SK-N-SH (cell line): ENCODE measurements around the gene TANC1. TPM values are rescaled to one million over a fixed set of nuclear protein-coding genes. Genes with fewer than 3 reads are reported as not detected.

Experiments used
- CTCF ChIA-PET: fragments of 300-600, 350-600 bp; formaldehyde crosslinking; extraction: SDS; loops from one replicate; lab custom pipeline; 2021; lab: Yijun Ruan, JAX
- POLR2A ChIA-PET: fragments of 350-600 bp; sonication (Branson Sonifier 250); formaldehyde crosslinking; extraction: SDS; loops from one replicate; lab custom pipeline; 2020; ENCODE audit warnings: antibody characterized with exemption, inconsistent platforms; lab: Yijun Ruan, JAX
- DNase-seq: peaks from one replicate; pipeline ENCODE4 v3.0.0; 2012
- H2AFZ ChIP-seq: fragments of 200-600 bp; sonication (generic); 2 replicates; pipeline ENCODE4 v1.8.1; 2016; ENCODE audit warnings: antibody characterized with exemption, mild to moderate bottlenecking, low read depth
- H3F3A ChIP-seq: fragments of 200-600 bp; sonication (generic); replicated peaks from 2 replicates; pipeline ENCODE3; 2016; ENCODE audit warnings: antibody characterized with exemption, mild to moderate bottlenecking; ENCODE audit not compliant: insufficient read depth
- H3K27ac ChIP-seq, 2 experiments: fragments of 200-500 bp in 1 of 2; fragments of 200-600 bp in 1 of 2; sonication (Bioruptor generic) in 1 of 2; sonication (generic), shearing (Covaris generic) in 1 of 2; 2 replicates each; pipeline versions ENCODE4 v1.5.1 to v1.6.1; 2014 to 2016; ENCODE audit warnings: low read depth in 2 of 2, inconsistent platforms in 1 of 2, low read length in 1 of 2, mild to moderate bottlenecking in 1 of 2, mixed read lengths in 1 of 2
- H3K27me3 ChIP-seq: fragments of 200-600 bp; sonication (generic), shearing (Covaris generic); 2 replicates; pipeline ENCODE4 v1.6.1; 2016; ENCODE audit warnings: mixed run types; ENCODE audit not compliant: insufficient read depth
- H3K36me3 ChIP-seq, 2 experiments: fragments of 200-500 bp in 1 of 2; fragments of 200-600 bp in 1 of 2; sonication (Bioruptor generic) in 1 of 2; sonication (generic) in 1 of 2; replicated peaks in 1 of 2; 2 replicates each; pipeline versions ENCODE3 to v1.5.1; 2014 to 2016; ENCODE audit warnings: low read length in 1 of 2, mild to moderate bottlenecking in 1 of 2; ENCODE audit not compliant: insufficient read depth in 2 of 2, control insufficient read depth in 1 of 2
- H3K4me1 ChIP-seq, 2 experiments: fragments of 200-500 bp in 1 of 2; fragments of 200-600 bp in 1 of 2; sonication (Bioruptor generic) in 1 of 2; sonication (generic), shearing (Covaris generic) in 1 of 2; 2 replicates each; pipeline versions ENCODE4 v1.5.1 to v1.6.1; 2014 to 2016; ENCODE audit warnings: low read depth in 1 of 2, low read length in 1 of 2, mixed run types in 1 of 2; ENCODE audit not compliant: insufficient read depth in 2 of 2, control insufficient read depth in 1 of 2
- H3K4me2 ChIP-seq: fragments of 200-600 bp; sonication (generic), shearing (Covaris generic); 2 replicates; pipeline ENCODE4 v1.6.1; 2017; ENCODE audit warnings: mixed run types
- H3K4me3 ChIP-seq, 2 experiments: fragments of 200-500 bp in 1 of 2; fragments of 200-600 bp in 1 of 2; sonication (Bioruptor generic) in 1 of 2; sonication (generic), shearing (Covaris generic) in 1 of 2; 2 replicates each; pipeline versions ENCODE4 v1.5.1 to v1.8.1; 2014 to 2016; ENCODE audit warnings: low read depth in 2 of 2, inconsistent platforms in 1 of 2, low read length in 1 of 2, mild to moderate bottlenecking in 1 of 2, mixed read lengths in 1 of 2, moderate library complexity in 1 of 2
- H3K79me2 ChIP-seq: fragments of 200-600 bp; sonication (generic); 2 replicates; pipeline ENCODE4 v1.8.1; 2017; ENCODE audit warnings: mild to moderate bottlenecking; ENCODE audit not compliant: insufficient read depth
- H3K9ac ChIP-seq: fragments of 200-600 bp; sonication (generic); 2 replicates; pipeline ENCODE4 v1.6.1; 2017; ENCODE audit warnings: mixed run types
- H3K9me2 ChIP-seq: fragments of 200-600 bp; sonication (generic); 2 replicates; pipeline ENCODE4 v1.6.1; 2017; ENCODE audit warnings: mixed run types
- H3K9me3 ChIP-seq: fragments of 200-600 bp; sonication (generic); 2 replicates; pipeline ENCODE4 v1.6.1; 2017; ENCODE audit warnings: mixed run types, mild to moderate bottlenecking, moderate library complexity
- H4K20me1 ChIP-seq: fragments of 200-600 bp; sonication (generic); 2 replicates; pipeline ENCODE4 v1.6.1; 2017; ENCODE audit warnings: mild to moderate bottlenecking, mixed run types; ENCODE audit not compliant: insufficient read depth
- FOSL2 ChIP-seq: IDR thresholded peaks from 2 replicates; pipeline ENCODE4 v1.4.0; 2012; ENCODE audit warnings: low read depth, mild to moderate bottlenecking, moderate library complexity, borderline replicate concordance
- JUND ChIP-seq: IDR thresholded peaks from 2 replicates; pipeline ENCODE4 v1.4.0; 2012
- NFIC ChIP-seq: IDR thresholded peaks from 2 replicates; pipeline ENCODE4 v1.4.0; 2012; ENCODE audit warnings: borderline replicate concordance
- NRF1 ChIP-seq: IDR thresholded peaks from 2 replicates; pipeline ENCODE4 v1.6.1; 2012; ENCODE audit warnings: low read depth, mild to moderate bottlenecking, low read length
- TCF12 ChIP-seq: IDR thresholded peaks from 2 replicates; pipeline ENCODE4 v1.4.0; 2012
- YY1 ChIP-seq: IDR thresholded peaks from 2 replicates; pipeline ENCODE4 v1.4.0; 2012; ENCODE audit warnings: low read depth, mild to moderate bottlenecking
- WGBS: methylation state at CpG from one replicate; pipeline ENCODE4 v1.1.6; 2017; ENCODE audit warnings: low lambda C conversion rate; 5-methylcytosine and 5-hydroxymethylcytosine counted together
- polyA plus RNA-seq, 3 experiments: library from polyadenylated mRNA; depleted of rRNA; stranded (reverse); fragments of >200 nt; gene quantifications; 2 replicates each; pipeline ENCODE4 v1.2.3, GENCODE V29; 2012
- TF ChIP-seq, protein P1 (sequence below): fragments of 200-600 bp; sonication (generic); IDR thresholded peaks from 2 replicates; pipeline ENCODE4 v1.6.1; 2017; ENCODE audit warnings: antibody characterized with exemption, mild to moderate bottlenecking, moderate library complexity
- TF ChIP-seq, protein P2 (sequence below): IDR thresholded peaks from 2 replicates; pipeline ENCODE4 v1.4.0; 2012; ENCODE audit warnings: low read depth, borderline replicate concordance

Gene TANC1
- polyA plus RNA-seq, 1 of the 3 experiments (the other 2 are of a cell fraction): 19.2 TPM

DNA sequence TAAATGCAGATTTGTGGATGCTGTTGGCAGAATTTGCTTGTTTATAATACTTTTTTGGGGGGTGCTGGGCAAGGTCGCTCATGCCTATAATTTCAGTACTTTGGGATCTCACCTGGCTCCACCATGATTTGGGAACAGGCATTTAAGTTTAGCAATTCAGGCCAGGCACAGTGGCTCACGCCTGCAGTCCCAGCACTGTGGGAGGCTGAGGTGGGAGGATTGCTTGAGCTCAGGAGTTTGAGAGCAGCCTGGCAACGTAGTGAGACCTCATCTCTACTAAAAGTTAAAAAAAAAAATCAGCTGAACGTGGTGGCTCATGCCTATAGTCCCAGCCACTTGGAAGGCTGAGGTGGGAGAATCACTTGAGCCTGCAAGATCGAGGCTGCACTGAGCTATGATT is 20.7 kb downstream of the TANC1 start:
- Histone ChIP-seq H3K27ac (no peak overlapping the region), H3K9me3 (no peaks in the 10 kb centered on the region), H2AFZ (no peak overlapping the region), H3K36me3 (no peaks in the 10 kb centered on the region), H3F3A (peaks cover 3% of the 10 kb centered on the region), H3K9me2 (no peaks in the 10 kb centered on the region), H3K4me2 (no peak overlapping the region), H3K9ac (no peak overlapping the region), H3K4me1 (peaks cover 5 to 9% of the 10 kb centered on the region in 2 experiments; a peak in 1 of 4 replicates), H3K4me3 (no peak overlapping the region), H3K27me3 (no peaks in the 10 kb centered on the region), H3K79me2 (peaks cover 85% of the 10 kb centered on the region), H4K20me1 (peaks cover 51% of the 10 kb centered on the region)
- WGBS: 85% methylated on average over 5 of the region's 5 CpGs
- no peak for DNase-seq
- POLR2A ChIA-PET: no interaction called here
- CTCF ChIA-PET: no interaction called here
- TF ChIP-seq NFIC: no peak
- TF ChIP-seq, protein P1, sequence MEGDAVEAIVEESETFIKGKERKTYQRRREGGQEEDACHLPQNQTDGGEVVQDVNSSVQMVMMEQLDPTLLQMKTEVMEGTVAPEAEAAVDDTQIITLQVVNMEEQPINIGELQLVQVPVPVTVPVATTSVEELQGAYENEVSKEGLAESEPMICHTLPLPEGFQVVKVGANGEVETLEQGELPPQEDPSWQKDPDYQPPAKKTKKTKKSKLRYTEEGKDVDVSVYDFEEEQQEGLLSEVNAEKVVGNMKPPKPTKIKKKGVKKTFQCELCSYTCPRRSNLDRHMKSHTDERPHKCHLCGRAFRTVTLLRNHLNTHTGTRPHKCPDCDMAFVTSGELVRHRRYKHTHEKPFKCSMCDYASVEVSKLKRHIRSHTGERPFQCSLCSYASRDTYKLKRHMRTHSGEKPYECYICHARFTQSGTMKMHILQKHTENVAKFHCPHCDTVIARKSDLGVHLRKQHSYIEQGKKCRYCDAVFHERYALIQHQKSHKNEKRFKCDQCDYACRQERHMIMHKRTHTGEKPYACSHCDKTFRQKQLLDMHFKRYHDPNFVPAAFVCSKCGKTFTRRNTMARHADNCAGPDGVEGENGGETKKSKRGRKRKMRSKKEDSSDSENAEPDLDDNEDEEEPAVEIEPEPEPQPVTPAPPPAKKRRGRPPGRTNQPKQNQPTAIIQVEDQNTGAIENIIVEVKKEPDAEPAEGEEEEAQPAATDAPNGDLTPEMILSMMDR: no peak

DNA sequence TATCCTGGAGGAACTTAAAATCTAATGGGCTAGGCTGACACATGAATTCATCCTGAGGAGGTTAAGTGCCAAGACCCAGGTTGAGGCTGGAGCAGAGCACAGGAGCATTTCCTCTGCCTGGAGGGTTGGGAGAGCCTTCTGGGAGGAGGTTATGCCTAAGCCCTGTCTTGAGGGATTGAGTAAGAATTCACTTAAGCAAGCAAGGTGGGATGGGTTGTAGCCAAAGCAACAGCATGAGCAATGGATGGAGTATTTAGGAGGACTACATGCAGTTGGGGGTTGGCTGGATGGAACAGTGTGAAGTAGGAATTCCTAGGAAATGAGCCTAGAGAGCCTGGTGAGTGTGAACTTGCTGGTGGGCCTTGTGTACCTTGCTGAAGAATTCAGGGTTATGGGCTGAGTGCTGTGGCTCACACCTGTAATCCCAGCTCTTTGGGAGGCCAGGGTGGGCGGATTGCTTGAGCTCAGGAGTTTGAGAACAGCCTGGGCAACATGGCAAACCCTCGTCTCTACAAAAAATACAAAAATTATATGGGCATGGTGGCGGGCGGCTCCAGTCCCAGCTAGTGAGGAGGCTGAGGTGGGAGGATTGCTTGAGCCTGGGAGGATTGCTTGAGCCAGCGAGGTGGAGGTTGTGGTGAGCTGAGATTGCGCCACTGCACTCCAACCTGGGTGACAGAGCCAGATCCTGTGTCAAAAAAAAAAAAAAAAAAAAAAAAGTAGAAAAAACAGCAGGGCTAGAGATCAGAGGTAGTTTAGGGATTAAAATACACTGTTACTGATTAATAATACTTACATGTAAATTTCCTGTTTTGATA is 22.2 kb downstream of the TANC1 start:
- POLR2A ChIA-PET: no interaction called here

More for the DNA sequence above, 22.2 kb downstream of the TANC1 start:
- no peaks in the 10 kb centered on the region for H3K9me2 ChIP-seq
- peaks cover 5 to 15% of the 10 kb centered on the region in 2 experiments; a peak in 2 of 4 replicates for H3K4me1 ChIP-seq
- H3K9ac ChIP-seq: no peak overlapping the region
- no peaks in the 10 kb centered on the region for H3K9me3 ChIP-seq
- DNase-seq: no peak
- CTCF ChIA-PET: no interaction called here
- H4K20me1 ChIP-seq: peaks cover 42% of the 10 kb centered on the region
- TF ChIP-seq NRF1 (no peak), FOSL2 (peak; percentile 65; the same call in 1 of the 2 replicates), JUND (peak; percentile 39), TCF12 (peak; percentile 44; the same call in 1 of the 2 replicates), YY1 (no peak)
- TF ChIP-seq, protein P2, sequence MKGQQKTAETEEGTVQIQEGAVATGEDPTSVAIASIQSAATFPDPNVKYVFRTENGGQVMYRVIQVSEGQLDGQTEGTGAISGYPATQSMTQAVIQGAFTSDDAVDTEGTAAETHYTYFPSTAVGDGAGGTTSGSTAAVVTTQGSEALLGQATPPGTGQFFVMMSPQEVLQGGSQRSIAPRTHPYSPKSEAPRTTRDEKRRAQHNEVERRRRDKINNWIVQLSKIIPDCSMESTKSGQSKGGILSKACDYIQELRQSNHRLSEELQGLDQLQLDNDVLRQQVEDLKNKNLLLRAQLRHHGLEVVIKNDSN: no peak
- TF ChIP-seq, protein P1: no peak
- no peaks in the 10 kb centered on the region for H3K27me3 ChIP-seq
- WGBS: 85% methylated on average over 6 of the region's 6 CpGs
- 0 out of 2 replicates have a peak overlapping the region, but pooled peaks have one; percentile 19 for H3K4me2 ChIP-seq
- no peaks in the 10 kb centered on the region for H3K36me3 ChIP-seq
- H3F3A ChIP-seq: peaks cover 8% of the 10 kb centered on the region
- no peak overlapping the region for H2AFZ ChIP-seq
- H3K4me3 ChIP-seq: no peak overlapping the region
- peaks cover 87% of the 10 kb centered on the region for H3K79me2 ChIP-seq
- peak overlapping the region in 1 of 2 experiments; percentile 32; a peak in 1 of 4 replicates for H3K27ac ChIP-seq
